Left lung (tissue), 10 donors: ENCODE data around the gene SUPT3H. TPM values are rescaled to one million over a fixed set of nuclear protein-coding genes. Genes with fewer than 3 reads are reported as not detected.

ENCODE experiments used
- ATAC-seq: fragments of 200-7000 bp; cut with Tn5 transposase; one replicate; pipeline ENCODE4 v1.9.1; 2020; ENCODE audit warnings: moderate library complexity
- DNase-seq, 4 donors: peaks; one replicate each; pipeline ENCODE4 v3.0.0-alpha.2; 2013 to 2020
- H3K27ac ChIP-seq, 2 donors: fragments of 200-600 bp; sonication (generic) in 1 of 2; one replicate each; pipeline versions ENCODE4 v1.5.0 to v1.8.0; 2020 to 2021
- H3K27me3 ChIP-seq, 2 donors: fragments of 200-600 bp; sonication (generic) in 1 of 2; one replicate each; pipeline versions ENCODE4 v1.5.0 to v1.8.0; 2020 to 2021
- H3K36me3 ChIP-seq, 2 donors: fragments of 200-600 bp; sonication (generic) in 1 of 2; one replicate each; pipeline versions ENCODE4 v1.5.0 to v1.8.0; 2020 to 2021
- H3K4me1 ChIP-seq, 2 donors: fragments of 200-600 bp; one replicate each; pipeline ENCODE4 v1.8.0; 2021
- H3K4me3 ChIP-seq, 2 donors: fragments of 200-600 bp; sonication (generic) in 1 of 2; one replicate each; pipeline versions ENCODE4 v1.5.0 to v1.8.0; 2020 to 2021; ENCODE audit warnings: mild to moderate bottlenecking in 1 of 2
- H3K9me3 ChIP-seq, 2 donors: fragments of 200-600 bp; sonication (generic) in 1 of 2; one replicate each; pipeline versions ENCODE4 v1.5.0 to v1.8.0; 2020 to 2021
- intact Hi-C, 2 donors: fragments of 100-400 bp; cut with DNase I; formaldehyde crosslinking; loops; one replicate each; pipeline versions ENCODE4 v1.11.2 to v1.14.2; 2022
- polyA plus RNA-seq, 6 donors: library from polyadenylated mRNA; unstranded; fragments of 120-200 nt; gene quantifications; one replicate each; pipeline ENCODE4 v1.2.1, GENCODE V29; 2013; ENCODE audit not compliant: insufficient read length in 6 of 6
- total RNA-seq, 2 donors: library from RNA; stranded (reverse); fragmentation: NEBNext Ultra II Directional; extraction: Animal tissue kit (Norgen Biotek cat#: 25700); gene quantifications; one replicate each; pipeline ENCODE4 v1.2.1, GENCODE V29; 2021
- TF ChIP-seq, protein P1 (sequence below), 2 donors: fragments of 200-600 bp; sonication (generic) in 1 of 2; IDR thresholded peaks; one replicate each; pipeline versions ENCODE4 v1.5.0 to v1.8.0; 2021; ENCODE audit warnings: antibody characterized with exemption in 2 of 2
- donor health status: DM: no; HTN: yes; CAD: no.
- donor health status: DM: no; HTN: no; CAD: no.

Gene SUPT3H
- total and polyA plus RNA-seq, 8 donors, result 4.7 to 33.0 (median 26.2) TPM

DNA sequence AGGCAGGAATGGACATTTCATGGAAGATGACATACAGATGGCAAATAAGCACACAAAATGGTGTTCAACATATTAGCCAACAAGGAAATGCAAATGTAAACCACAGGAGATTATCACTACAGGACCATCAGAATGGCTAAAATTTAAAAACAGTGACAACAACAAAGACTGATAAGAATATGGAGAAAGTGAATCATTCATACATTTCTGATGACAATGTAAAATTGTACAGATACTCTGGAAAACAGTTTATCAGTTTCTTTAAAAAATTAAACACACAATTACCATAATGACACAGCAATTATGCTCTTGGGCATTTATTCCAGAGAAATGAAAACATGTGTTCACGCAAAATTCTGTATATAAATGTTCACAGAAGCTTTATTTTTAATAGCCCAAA, 155.4 kb downstream of the SUPT3H start:
- intact Hi-C loops, result no loop called here
- DNase-seq (no peak), ATAC-seq (no peak)

DNA sequence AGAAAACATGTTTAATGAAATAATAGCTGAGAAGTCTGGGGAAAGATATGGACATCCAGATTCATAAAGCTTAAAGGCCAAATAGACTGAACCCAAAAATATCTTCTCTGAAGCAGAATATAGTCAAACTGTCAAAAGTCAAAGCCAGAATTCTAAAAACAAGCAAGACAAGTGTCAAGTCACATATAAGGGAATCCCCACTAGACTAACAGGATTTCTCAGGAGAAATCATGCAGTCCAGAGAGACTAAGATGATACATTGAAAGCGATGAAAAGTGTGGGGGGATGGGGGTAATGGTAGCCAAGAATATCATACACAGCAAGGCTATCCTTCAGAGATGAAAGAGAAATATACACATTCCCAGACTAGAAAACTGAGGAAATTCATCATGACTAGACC, 162.0 kb downstream of the SUPT3H start:
- H3K9me3 ChIP-seq, result peaks cover 0 to 14% of the 10 kb centered on the region in 2 donors
- ATAC-seq (no peak), DNase-seq (no peak)
- no peaks in the 10 kb centered on the region for H3K36me3 ChIP-seq
- H3K4me1 ChIP-seq, result no peaks in the 10 kb centered on the region
- TF ChIP-seq, protein P1, sequence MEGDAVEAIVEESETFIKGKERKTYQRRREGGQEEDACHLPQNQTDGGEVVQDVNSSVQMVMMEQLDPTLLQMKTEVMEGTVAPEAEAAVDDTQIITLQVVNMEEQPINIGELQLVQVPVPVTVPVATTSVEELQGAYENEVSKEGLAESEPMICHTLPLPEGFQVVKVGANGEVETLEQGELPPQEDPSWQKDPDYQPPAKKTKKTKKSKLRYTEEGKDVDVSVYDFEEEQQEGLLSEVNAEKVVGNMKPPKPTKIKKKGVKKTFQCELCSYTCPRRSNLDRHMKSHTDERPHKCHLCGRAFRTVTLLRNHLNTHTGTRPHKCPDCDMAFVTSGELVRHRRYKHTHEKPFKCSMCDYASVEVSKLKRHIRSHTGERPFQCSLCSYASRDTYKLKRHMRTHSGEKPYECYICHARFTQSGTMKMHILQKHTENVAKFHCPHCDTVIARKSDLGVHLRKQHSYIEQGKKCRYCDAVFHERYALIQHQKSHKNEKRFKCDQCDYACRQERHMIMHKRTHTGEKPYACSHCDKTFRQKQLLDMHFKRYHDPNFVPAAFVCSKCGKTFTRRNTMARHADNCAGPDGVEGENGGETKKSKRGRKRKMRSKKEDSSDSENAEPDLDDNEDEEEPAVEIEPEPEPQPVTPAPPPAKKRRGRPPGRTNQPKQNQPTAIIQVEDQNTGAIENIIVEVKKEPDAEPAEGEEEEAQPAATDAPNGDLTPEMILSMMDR (IDR thresholded peaks at IDR 0.05), result no peak
- H3K27ac ChIP-seq, result no peak overlapping the region
- intact Hi-C loops, result no loop called here
- no peak overlapping the region for H3K4me3 ChIP-seq
- no peaks in the 10 kb centered on the region for H3K27me3 ChIP-seq

More for the DNA sequence above, 155.4 kb downstream of the SUPT3H start:
- Histone ChIP-seq H3K9me3 (no peaks in the 10 kb centered on the region), H3K4me1 (no peaks in the 10 kb centered on the region), H3K27me3 (no peaks in the 10 kb centered on the region), H3K27ac (no peak overlapping the region), H3K36me3 (no peaks in the 10 kb centered on the region), H3K4me3 (no peak overlapping the region)
- TF ChIP-seq, protein P1 (IDR thresholded peaks at IDR 0.05), result no peak

DNA sequence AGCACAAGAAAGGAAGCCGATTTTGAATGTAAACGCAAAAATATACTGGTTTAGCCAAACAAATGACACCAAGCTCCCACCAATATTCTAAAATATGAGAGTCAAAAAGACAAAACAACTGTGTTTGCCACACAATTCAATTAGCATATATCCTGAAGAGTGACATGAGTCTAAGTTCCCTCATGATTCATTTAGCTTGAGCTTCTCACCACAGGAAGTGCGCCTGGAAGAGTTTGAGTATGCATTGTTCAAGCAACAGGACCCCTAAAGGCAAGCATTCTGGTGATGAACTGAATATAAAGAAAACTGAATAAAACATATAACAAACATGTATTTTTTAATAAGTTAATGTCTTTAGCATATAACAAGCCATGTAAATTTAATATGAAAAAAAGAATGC, 164.8 kb downstream of the SUPT3H start:
- Histone ChIP-seq H3K36me3 (no peaks in the 10 kb centered on the region), H3K27me3 (no peaks in the 10 kb centered on the region), H3K4me1 (no peaks in the 10 kb centered on the region), H3K9me3 (peaks cover 0 to 28% of the 10 kb centered on the region in 2 donors), H3K27ac (no peak overlapping the region), H3K4me3 (no peak overlapping the region)
- TF ChIP-seq, protein P1 (IDR thresholded peaks at IDR 0.05), result no peak
- ATAC-seq, result no peak
- DNase-seq, result no peak
- intact Hi-C loops, result no loop called here

DNA sequence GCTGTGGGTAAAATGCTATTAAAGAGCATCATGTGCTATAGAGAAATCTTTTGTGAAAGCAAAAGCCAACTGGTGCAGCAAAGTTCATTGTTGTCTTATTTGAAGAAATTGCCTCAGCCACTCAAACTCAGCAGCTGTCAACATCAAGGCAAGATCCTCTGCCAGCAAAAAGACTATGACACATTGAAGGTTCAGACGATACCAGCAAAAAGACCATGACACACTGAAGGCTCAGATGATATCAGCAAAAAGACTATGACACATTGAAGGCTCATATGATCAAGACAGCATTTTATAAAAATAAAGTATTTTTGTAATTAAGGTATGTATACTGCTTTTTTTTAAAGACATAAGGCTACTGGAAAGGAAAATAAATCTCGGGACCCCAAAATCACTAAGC, 168.0 kb downstream of the SUPT3H start:
- DNase-seq (no peak), ATAC-seq (no peak)
- no peak overlapping the region for H3K27ac ChIP-seq
- peaks cover 0 to 18% of the 10 kb centered on the region in 2 donors for H3K9me3 ChIP-seq
- TF ChIP-seq, protein P1 (IDR thresholded peaks at IDR 0.05), result no peak
- no peaks in the 10 kb centered on the region for H3K4me1 ChIP-seq
- H3K36me3 ChIP-seq, result no peaks in the 10 kb centered on the region
- intact Hi-C loops, result no loop called here
- no peak overlapping the region for H3K4me3 ChIP-seq
- no peaks in the 10 kb centered on the region for H3K27me3 ChIP-seq

DNA sequence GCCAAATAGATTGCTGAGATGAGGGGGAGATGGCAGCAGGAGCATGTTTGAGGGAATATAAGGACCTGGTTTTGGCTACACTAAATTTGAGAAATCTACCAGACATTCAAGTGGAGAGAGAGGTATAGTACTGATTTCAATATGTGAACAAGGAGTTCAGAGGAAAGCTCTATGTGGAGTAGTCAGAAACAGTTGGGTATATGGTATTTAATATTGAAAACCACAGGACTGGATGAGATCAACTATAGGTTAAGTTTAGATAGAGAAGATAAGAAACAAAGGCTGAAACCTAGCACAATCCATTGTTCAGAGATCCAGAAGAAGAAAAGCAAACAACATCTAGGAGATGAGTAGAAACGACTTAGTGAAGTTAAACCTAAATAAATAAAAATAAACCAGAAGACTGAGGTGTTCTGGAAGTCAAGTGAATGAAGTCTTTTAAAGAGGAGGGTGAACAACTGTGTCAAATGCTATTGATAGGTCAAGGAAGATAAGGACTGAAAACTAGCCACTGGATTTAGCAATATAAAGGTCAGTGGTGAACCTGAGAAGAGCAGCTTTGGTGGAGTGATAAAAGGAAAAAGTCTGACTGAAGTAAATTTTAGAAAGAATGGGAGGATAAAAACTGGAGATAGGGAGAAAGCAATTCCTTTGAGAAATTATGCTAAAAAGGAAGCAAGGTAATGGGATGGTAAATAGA, 170.8 kb downstream of the SUPT3H start:
- intact Hi-C loops, result no loop called here
- TF ChIP-seq, protein P1 (IDR thresholded peaks at IDR 0.05), result no peak
- no peak overlapping the region for H3K27ac ChIP-seq
- H3K27me3 ChIP-seq, result no peaks in the 10 kb centered on the region
- no peak overlapping the region for H3K4me3 ChIP-seq
- DNase-seq, result no peak
- H3K36me3 ChIP-seq, result no peaks in the 10 kb centered on the region
- ATAC-seq, result no peak
- peaks cover 0 to 15% of the 10 kb centered on the region in 2 donors for H3K9me3 ChIP-seq
- no peaks in the 10 kb centered on the region for H3K4me1 ChIP-seq
